ENCODE measurements around the gene TACC2.

GRCh38 chr10:122145113-122145512, 156.2 kb downstream of the TACC2 start:
- no peak for TF ChIP-seq CTCF (conservative IDR thresholded peaks at IDR 0.05)
- no peak for TF ChIP-seq EZH2 (IDR thresholded peaks at IDR 0.05; ENCODE audit: low read depth)
